A673 (cell line): ENCODE data around the gene COL11A2. TPM values are rescaled to one million over a fixed set of nuclear protein-coding genes. Genes with fewer than 3 reads are reported as not detected.

Experiments
- BruUV-seq: library from RNA; stranded (reverse); fragments of 400-500 nt; replicated peaks from 2 replicates; lab custom pipeline; 2021; lab: Mats Ljungman, UMichigan
- CTCF ChIA-PET: fragments of 300-600 bp; sonication (Branson Sonifier 250); formaldehyde crosslinking; loops from one replicate; lab custom pipeline; 2022; ENCODE audit warnings: antibody characterized with exemption; lab: Charles Lee
- POLR2A ChIA-PET: fragments of 300-600 bp; sonication (Branson Sonifier 250); formaldehyde crosslinking; loops from one replicate; lab custom pipeline; 2022; ENCODE audit warnings: antibody characterized with exemption; ENCODE audit not compliant: low non-redundant PET; lab: Charles Lee
- DNase-seq: peaks from one replicate; pipeline ENCODE4 v3.0.0-alpha.2; 2015; ENCODE audit warnings: low spot score
- H3K27ac ChIP-seq: fragments of 200-600 bp; sonication (generic); 2 replicates; pipeline ENCODE4 v1.5.1; 2016; ENCODE audit warnings: mixed run types, low read depth, mild to moderate bottlenecking, mixed read lengths, antibody characterized with exemption, low read length; ENCODE audit not compliant: poor library complexity, severe bottlenecking
- H3K27me3 ChIP-seq: fragments of 200-600 bp; sonication (generic); replicated peaks from 2 replicates; pipeline ENCODE4 v1.6.1; 2017; ENCODE audit warnings: mixed run types, low read depth, mild to moderate bottlenecking, mixed read lengths, antibody characterized with exemption, low read length; ENCODE audit not compliant: insufficient read depth, poor library complexity
- H3K36me3 ChIP-seq: fragments of 200-600 bp; sonication (generic); 2 replicates; pipeline ENCODE4 v1.6.1; 2016; ENCODE audit warnings: mixed run types, mild to moderate bottlenecking, mixed read lengths, antibody characterized with exemption, low read length; ENCODE audit not compliant: insufficient read depth, poor library complexity, severe bottlenecking
- H3K4me1 ChIP-seq: fragments of 200-600 bp; sonication (generic); 2 replicates; pipeline ENCODE4 v1.6.1; 2017; ENCODE audit warnings: mixed run types, mild to moderate bottlenecking, mixed read lengths, antibody characterized with exemption, low read length; ENCODE audit not compliant: insufficient read depth, poor library complexity, severe bottlenecking
- H3K4me3 ChIP-seq: fragments of 200-600 bp; sonication (generic); 2 replicates; pipeline ENCODE4 v1.5.1; 2016; ENCODE audit warnings: low read depth, mixed run types, mild to moderate bottlenecking, mixed read lengths, low read length; ENCODE audit not compliant: poor library complexity, severe bottlenecking
- H3K9me3 ChIP-seq: fragments of 200-600 bp; sonication (generic); 2 replicates; pipeline ENCODE4 v1.6.1; 2016; ENCODE audit warnings: mixed run types, low read depth, mild to moderate bottlenecking, mixed read lengths, antibody characterized with exemption, low read length; ENCODE audit not compliant: poor library complexity, severe bottlenecking
- EZH2 ChIP-seq: fragments of 200-600 bp; sonication (generic); IDR thresholded peaks from 2 replicates; pipeline ENCODE4 v1.6.1; 2017; ENCODE audit warnings: borderline replicate concordance, low read depth, mild to moderate bottlenecking, mixed read lengths, antibody characterized with exemption, low read length; ENCODE audit not compliant: poor library complexity, severe bottlenecking
- intact Hi-C: fragments of 100-400 bp; cut with micrococcal nuclease; formaldehyde crosslinking; loops from one replicate; pipeline ENCODE4 v1.10.0; 2022; ENCODE audit not compliant: unreplicated experiment
- total RNA-seq: library from RNA; stranded (reverse); gene quantifications from 2 replicates; pipeline ENCODE4 v1.2.3, GENCODE V29; 2021
- TF ChIP-seq, protein P1 (sequence below): fragments of 300-800, 200-600 bp; sonication (generic); conservative IDR thresholded peaks from 2 replicates; pipeline ENCODE4 v1.5.1; 2017; ENCODE audit warnings: low read depth, mild to moderate bottlenecking, antibody characterized with exemption, low read length, moderate library complexity, mixed read lengths

Gene COL11A2
- total RNA-seq, 1 experiment from 2014 or later: 1.6 TPM

- intact Hi-C loops: no loop called here
- TF ChIP-seq, protein P1, sequence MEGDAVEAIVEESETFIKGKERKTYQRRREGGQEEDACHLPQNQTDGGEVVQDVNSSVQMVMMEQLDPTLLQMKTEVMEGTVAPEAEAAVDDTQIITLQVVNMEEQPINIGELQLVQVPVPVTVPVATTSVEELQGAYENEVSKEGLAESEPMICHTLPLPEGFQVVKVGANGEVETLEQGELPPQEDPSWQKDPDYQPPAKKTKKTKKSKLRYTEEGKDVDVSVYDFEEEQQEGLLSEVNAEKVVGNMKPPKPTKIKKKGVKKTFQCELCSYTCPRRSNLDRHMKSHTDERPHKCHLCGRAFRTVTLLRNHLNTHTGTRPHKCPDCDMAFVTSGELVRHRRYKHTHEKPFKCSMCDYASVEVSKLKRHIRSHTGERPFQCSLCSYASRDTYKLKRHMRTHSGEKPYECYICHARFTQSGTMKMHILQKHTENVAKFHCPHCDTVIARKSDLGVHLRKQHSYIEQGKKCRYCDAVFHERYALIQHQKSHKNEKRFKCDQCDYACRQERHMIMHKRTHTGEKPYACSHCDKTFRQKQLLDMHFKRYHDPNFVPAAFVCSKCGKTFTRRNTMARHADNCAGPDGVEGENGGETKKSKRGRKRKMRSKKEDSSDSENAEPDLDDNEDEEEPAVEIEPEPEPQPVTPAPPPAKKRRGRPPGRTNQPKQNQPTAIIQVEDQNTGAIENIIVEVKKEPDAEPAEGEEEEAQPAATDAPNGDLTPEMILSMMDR: no peak
- no peak for TF ChIP-seq EZH2
- H3K9me3 ChIP-seq: no peaks in the 10 kb centered on the region
- no peak overlapping the region for H3K27ac ChIP-seq
- DNase-seq: no peak
- H3K27me3 ChIP-seq: no peaks in the 10 kb centered on the region
- peaks cover 7% of the 10 kb centered on the region for H3K4me1 ChIP-seq
- ChIA-PET CTCF (no interaction called here), POLR2A (no interaction called here)
- H3K4me3 ChIP-seq: no peak overlapping the region
- peaks cover 24% of the 10 kb centered on the region for H3K36me3 ChIP-seq
- no TSS peak for BruUV-seq
Measured at GRCh38 chr6:33191383-33192104, 723 bp downstream of the COL11A2 start.

- POLR2A ChIA-PET: no interaction called here
- DNase-seq: no peak
- no peaks in the 10 kb centered on the region for H3K9me3 ChIP-seq
- H3K4me1 ChIP-seq: peaks cover 7% of the 10 kb centered on the region
- H3K36me3 ChIP-seq: peaks cover 15% of the 10 kb centered on the region
- BruUV-seq: no TSS peak
- H3K27ac ChIP-seq: no peak overlapping the region
- CTCF ChIA-PET: no interaction called here
- no peaks in the 10 kb centered on the region for H3K27me3 ChIP-seq
- no peak for TF ChIP-seq EZH2
- TF ChIP-seq, protein P1: no peak
- H3K4me3 ChIP-seq: no peak overlapping the region
- intact Hi-C loops: no loop called here
Measured at GRCh38 chr6:33190504-33191107, 1.7 kb downstream of the COL11A2 start.

DNA sequence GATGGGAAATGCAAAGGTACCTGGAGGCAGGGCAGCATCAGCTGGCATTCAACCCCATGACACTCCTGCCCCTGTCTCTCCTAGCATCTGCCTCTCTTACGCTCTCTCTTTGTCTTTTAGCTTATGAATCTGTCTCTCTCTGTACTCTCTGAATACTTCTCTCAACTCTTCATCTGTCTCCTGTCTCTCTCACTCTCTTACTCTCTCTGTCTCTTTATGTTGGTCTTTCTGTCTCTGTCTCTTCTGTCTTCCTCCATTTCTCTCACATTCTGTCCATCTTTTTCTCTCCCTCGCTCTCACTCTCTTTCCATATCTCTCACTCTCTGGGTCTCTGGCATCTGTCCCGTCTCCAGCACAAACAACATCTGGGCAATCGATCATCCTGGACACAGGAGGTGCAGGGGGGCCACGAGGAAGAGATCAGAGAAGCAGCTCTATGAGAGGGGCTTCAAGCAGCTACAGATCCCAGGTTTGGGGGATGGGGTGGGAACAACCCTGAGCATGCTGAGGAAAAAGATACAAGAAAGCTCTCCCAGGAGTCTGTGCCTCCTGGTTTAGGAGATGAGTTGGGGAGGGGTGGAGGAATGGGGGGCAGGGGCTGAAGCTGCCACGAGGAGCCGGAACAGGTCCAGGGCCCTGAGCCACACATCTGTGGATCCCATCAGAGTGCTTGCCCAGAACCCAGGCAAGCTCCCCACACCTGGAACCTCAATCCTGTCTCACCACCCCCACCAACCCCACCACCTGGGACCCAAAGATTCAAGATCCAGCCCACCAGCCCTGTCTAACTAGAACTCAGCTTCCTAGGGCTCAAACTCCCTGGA, 2.4 kb downstream of the COL11A2 start:
- intact Hi-C loops: no loop called here
- no peak for DNase-seq
- Histone ChIP-seq H3K27ac (no peak overlapping the region), H3K4me1 (peaks cover 7% of the 10 kb centered on the region), H3K27me3 (no peaks in the 10 kb centered on the region), H3K4me3 (no peak overlapping the region), H3K36me3 (peaks cover 7% of the 10 kb centered on the region), H3K9me3 (no peaks in the 10 kb centered on the region)
- no peak for TF ChIP-seq EZH2
- TF ChIP-seq, protein P1: no peak
- ChIA-PET POLR2A (no interaction called here), CTCF (interaction anchor here (0.7 kb wide), 1 partner anchor 10 kb away, joined by 5 read pairs; no protein-coding TSS in a partner anchor)
- BruUV-seq: no TSS peak
